Colonic mucosa (tissue), 4 donors: ENCODE results near the gene SPC24. TPM values are rescaled to one million over a fixed set of nuclear protein-coding genes. Genes with fewer than 3 reads are reported as not detected.

Source experiments
- DNase-seq: peaks from one replicate; pipeline ENCODE4 v3.0.0-alpha.2; 2020
- H3K27ac ChIP-seq: fragments of 200-600 bp; one replicate; pipeline ENCODE4 v1.8.0; 2021
- H3K27me3 ChIP-seq: fragments of 200-600 bp; one replicate; pipeline ENCODE4 v1.8.0; 2021
- H3K36me3 ChIP-seq: fragments of 200-600 bp; one replicate; pipeline ENCODE4 v1.8.0; 2021
- H3K4me1 ChIP-seq: fragments of 200-600 bp; one replicate; pipeline ENCODE4 v1.8.0; 2021; ENCODE audit warnings: mild to moderate bottlenecking
- H3K4me3 ChIP-seq: fragments of 200-600 bp; one replicate; pipeline ENCODE4 v1.8.0; 2021
- H3K9ac ChIP-seq, 2 donors: one replicate each; pipeline ENCODE4 v1.7.0; 2013; ENCODE audit warnings: control low read depth in 2 of 2, low read depth in 2 of 2, low read length in 2 of 2
- H3K9me3 ChIP-seq: fragments of 200-600 bp; one replicate; pipeline ENCODE4 v1.8.0; 2021
- CTCF ChIP-seq: fragments of 200-600 bp; IDR thresholded peaks from one replicate; pipeline ENCODE4 v1.8.0; 2022; ENCODE audit warnings: antibody characterized with exemption, mild to moderate bottlenecking
- intact Hi-C: fragments of 100-400 bp; cut with DNase I; formaldehyde crosslinking; loops from one replicate; pipeline ENCODE4 v1.14.1; 2022
- total RNA-seq, 2 donors: library from RNA; stranded (reverse); fragmentation: NEBNext Ultra II Directional in 1 of 2; extraction: Animal tissue kit (Norgen Biotek cat#: 25700) in 1 of 2; gene quantifications; one replicate each; pipeline ENCODE4 v1.2.1, GENCODE V29; 2021
- donor health status: healthy.
- donor health status: DM: no; HTN: no; CAD: no.
- donor health status: DM: no; HTN: no; CAD: no.

SPC24 gene
- total RNA-seq, 2 donors from 2014 or later: 9.4 to 47.6 TPM

DNA sequence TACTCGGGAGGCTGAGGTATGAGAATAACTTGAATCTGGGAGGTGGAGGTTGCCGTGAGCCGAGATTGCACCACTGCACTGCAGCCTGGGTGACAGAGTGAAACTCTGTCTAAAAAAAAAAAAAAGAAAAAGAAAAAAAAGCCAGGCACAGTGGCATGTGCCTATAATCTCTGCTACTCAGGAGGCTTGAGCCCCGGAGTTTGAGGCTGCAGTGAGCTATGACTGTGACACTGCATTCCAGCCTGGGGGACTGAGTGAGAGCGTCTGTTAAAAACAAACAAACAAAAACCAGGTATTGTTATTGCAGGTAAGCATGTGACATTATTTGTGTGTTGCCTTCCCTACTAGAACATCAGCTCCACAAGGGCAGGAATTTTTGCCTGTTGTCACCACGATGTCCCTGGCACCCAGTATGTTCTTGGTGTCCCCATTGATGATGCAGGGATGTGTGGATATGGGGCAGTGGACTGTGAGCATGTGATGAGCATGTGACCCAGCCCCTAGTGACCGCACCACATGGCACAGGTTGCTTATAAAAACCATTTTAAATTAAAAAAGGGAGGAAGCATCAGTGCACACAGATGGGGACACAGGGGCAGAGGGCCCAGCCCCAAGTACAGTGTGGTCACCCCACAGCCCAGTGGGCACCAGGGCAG lies 43.3 kb upstream of the SPC24 start:
- Histone ChIP-seq H3K36me3 (no peaks in the 10 kb centered on the region), H3K9me3 (no peaks in the 10 kb centered on the region), H3K27ac (no peak overlapping the region), H3K4me3 (no peak overlapping the region), H3K4me1 (no peaks in the 10 kb centered on the region), H3K27me3 (no peaks in the 10 kb centered on the region), H3K9ac (no peak overlapping the region)
- DNase-seq: no peak
- intact Hi-C loops: no loop called here
- no peak for TF ChIP-seq CTCF

GRCh38 chr19:11198175-11198534 lies 42.6 kb upstream of the SPC24 start:
- H3K4me3 ChIP-seq: peak overlapping the region; percentile 49
- H3K36me3 ChIP-seq: no peaks in the 10 kb centered on the region
- no peaks in the 10 kb centered on the region for H3K9me3 ChIP-seq
- TF ChIP-seq CTCF: no peak
- no peaks in the 10 kb centered on the region for H3K27me3 ChIP-seq
- H3K4me1 ChIP-seq: no peaks in the 10 kb centered on the region
- intact Hi-C loops: no loop called here
- DNase-seq: no peak
- H3K9ac ChIP-seq: peak overlapping the region; percentile 43 to 66
- H3K27ac ChIP-seq: peak overlapping the region; percentile 81

- no peaks in the 10 kb centered on the region for H3K27me3 ChIP-seq
- H3K4me1 ChIP-seq: no peaks in the 10 kb centered on the region
- intact Hi-C loops: no loop called here
- no peaks in the 10 kb centered on the region for H3K9me3 ChIP-seq
- H3K9ac ChIP-seq: peak within 1 kb of the TSS; percentile 81 to 87
- TF ChIP-seq CTCF: no peak
- no peaks in the 10 kb centered on the region for H3K36me3 ChIP-seq
- peak; percentile 89 for DNase-seq
- H3K27ac ChIP-seq: peak within 1 kb of the TSS; percentile 81
- peak within 1 kb of the TSS; percentile 49 for H3K4me3 ChIP-seq
Observed at GRCh38 chr19:11197291-11198174, 42.0 kb upstream of the SPC24 start, which contains the start of gene KANK2. KANK2 (minus strand) TSS chr19:11197545; CDS start chr19:11194511, 3,034 bp downstream.

GRCh38 chr19:11196406-11197287 lies 41.1 kb upstream of the SPC24 start:
- Histone ChIP-seq H3K9me3 (no peaks in the 10 kb centered on the region), H3K27me3 (no peaks in the 10 kb centered on the region), H3K27ac (peak overlapping the region; percentile 81), H3K36me3 (no peaks in the 10 kb centered on the region), H3K4me3 (peak overlapping the region; percentile 49), H3K4me1 (no peaks in the 10 kb centered on the region), H3K9ac (peak overlapping the region; percentile 81 to 87)
- intact Hi-C loops: no loop called here
- peak; percentile 43 for DNase-seq
- TF ChIP-seq CTCF: no peak

DNA sequence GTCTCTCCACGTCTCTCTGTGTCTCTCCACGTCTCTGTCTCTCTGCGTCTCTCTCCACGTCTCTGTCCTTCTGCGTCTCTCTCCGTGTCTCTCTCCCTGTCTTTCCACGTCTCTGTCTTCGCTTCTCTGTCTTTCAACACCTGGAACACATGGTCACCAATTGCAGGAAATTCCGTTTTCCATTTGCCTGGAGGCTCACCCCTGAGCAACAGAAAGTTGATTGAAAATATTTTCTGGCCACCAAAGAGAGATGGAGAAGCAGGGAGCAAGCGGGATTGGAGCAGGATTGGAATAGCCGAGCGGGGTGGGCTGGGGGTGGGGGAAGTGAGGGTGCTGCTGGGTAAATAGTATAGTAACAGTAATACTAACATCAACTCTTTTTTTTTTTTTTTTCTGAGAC lies 40.1 kb upstream of the SPC24 start:
- H3K4me3 ChIP-seq: peak overlapping the region; percentile 23
- intact Hi-C loops: no loop called here
- peak overlapping the region; percentile 44 for H3K27ac ChIP-seq
- no peaks in the 10 kb centered on the region for H3K9me3 ChIP-seq
- TF ChIP-seq CTCF: no peak
- no peaks in the 10 kb centered on the region for H3K4me1 ChIP-seq
- no peaks in the 10 kb centered on the region for H3K27me3 ChIP-seq
- no peak for DNase-seq
- peak overlapping the region; percentile 47 to 63 for H3K9ac ChIP-seq
- H3K36me3 ChIP-seq: no peaks in the 10 kb centered on the region
